HepG2 (cell line): ENCODE data around the gene TGM1. TPM values are rescaled to one million over a fixed set of nuclear protein-coding genes. Genes with fewer than 3 reads are reported as not detected.

ENCODE experiments used
- CREB1 ChIP-seq, 2 experiments: fragments of 450-650 bp in 1 of 2; IDR thresholded peaks; 2 replicates each; pipeline ENCODE4 v1.6.1; 2016 to 2017; ENCODE audit warnings: control low read depth in 1 of 2, mild to moderate bottlenecking in 1 of 2, missing compliant biosample characterization in 1 of 2, missing genetic modification characterization in 1 of 2
- GMEB1 ChIP-seq: sonication (generic); formaldehyde crosslinking; IDR thresholded peaks from 2 replicates; pipeline ENCODE4 v1.5.1; 2020; ENCODE audit warnings: missing genetic modification reagents, mild to moderate bottlenecking, borderline replicate concordance
- HCFC1 ChIP-seq: fragments of 150-350 bp; IDR thresholded peaks from 2 replicates; pipeline ENCODE4 v1.6.1; 2014; ENCODE audit warnings: low read depth, low read length
- NKX3-1 ChIP-seq: sonication (generic); formaldehyde crosslinking; IDR thresholded peaks from 2 replicates; pipeline ENCODE4 v1.5.0; 2020; ENCODE audit warnings: missing genetic modification reagents
- PHB2 ChIP-seq: fragments of 450-650 bp; IDR thresholded peaks from 2 replicates; pipeline ENCODE4 v1.6.1; 2018; ENCODE audit not compliant: partially characterized antibody
- PHF5A ChIP-seq: IDR thresholded peaks from one replicate; pipeline ENCODE4 v1.6.1; 2018; ENCODE audit warnings: low read depth, missing genetic modification reagents; ENCODE audit not compliant: unreplicated experiment
- PLRG1 ChIP-seq: fragments of 450-650 bp; conservative IDR thresholded peaks from 2 replicates; pipeline ENCODE4 v1.6.1; 2016
- STAG1 ChIP-seq: sonication (generic); formaldehyde crosslinking; IDR thresholded peaks from 2 replicates; pipeline ENCODE4 v1.4.0; 2020; ENCODE audit warnings: missing genetic modification reagents
- TBX3 ChIP-seq: fragments of 450-650 bp; IDR thresholded peaks from 2 replicates; pipeline ENCODE4 v1.6.1; 2017; ENCODE audit warnings: antibody characterized with exemption, mild to moderate bottlenecking, inconsistent platforms, borderline replicate concordance
- XBP1 ChIP-seq: sonication (generic); formaldehyde crosslinking; IDR thresholded peaks from 2 replicates; pipeline ENCODE4 v1.5.0; 2020; ENCODE audit warnings: missing genetic modification reagents
- ZIK1 ChIP-seq: sonication (generic); formaldehyde crosslinking; IDR thresholded peaks from 2 replicates; pipeline ENCODE4 v1.5.0; 2020; ENCODE audit warnings: mild to moderate bottlenecking, low read depth, missing genetic modification reagents, borderline replicate concordance
- ZMYM2 ChIP-seq: sonication (generic); formaldehyde crosslinking; IDR thresholded peaks from 2 replicates; pipeline ENCODE4 v1.8.0; 2022; ENCODE audit warnings: mild to moderate bottlenecking, missing genetic modification reagents
- ZNF138 ChIP-seq: sonication (generic); formaldehyde crosslinking; IDR thresholded peaks from 2 replicates; pipeline ENCODE4 v1.5.0; 2020; ENCODE audit warnings: mild to moderate bottlenecking, low read depth, missing genetic modification reagents
- ZNF576 ChIP-seq: sonication (generic); formaldehyde crosslinking; IDR thresholded peaks from 2 replicates; pipeline ENCODE4 v1.4.0; 2020; ENCODE audit warnings: mild to moderate bottlenecking, missing genetic modification reagents
- ZNF749 ChIP-seq: sonication (generic); formaldehyde crosslinking; IDR thresholded peaks from 2 replicates; pipeline ENCODE4 v1.8.0; 2022; ENCODE audit warnings: mild to moderate bottlenecking, missing genetic modification reagents, moderate library complexity, borderline replicate concordance
- ZNF780A ChIP-seq: sonication (generic); formaldehyde crosslinking; IDR thresholded peaks from 2 replicates; pipeline ENCODE4 v1.8.0; 2022; ENCODE audit warnings: mild to moderate bottlenecking, missing genetic modification reagents, moderate library complexity
- ZSCAN9 ChIP-seq: IDR thresholded peaks from 2 replicates; pipeline ENCODE4 v1.6.1; 2016; ENCODE audit warnings: borderline replicate concordance
- polyA plus RNA-seq, 8 experiments: library from polyadenylated mRNA; depleted of rRNA in 3 of 8; stranded (reverse) in 7 of 8; unstranded in 1 of 8; fragments of >200 nt; fragmentation: Illumina TruSeq in 4 of 8; extraction: Trizol in 4 of 8; gene quantifications; 2 replicates each; pipeline versions ENCODE4 v1.2.1 to v1.2.3, GENCODE V29; 2011 to 2016; ENCODE audit warnings: low read depth in 4 of 8, missing spikeins in 1 of 8, mixed read lengths in 1 of 8; ENCODE audit not compliant: insufficient read depth in 1 of 8
- total RNA-seq, 5 experiments: library from RNA; depleted of rRNA; stranded (reverse); fragments of >200 nt; fragmentation: Illumina TruSeq; extraction: Trizol; gene quantifications; 2 replicates each; pipeline ENCODE4 v1.2.3, GENCODE V29; 2016; ENCODE audit warnings: low read depth in 1 of 5
- TF ChIP-seq, protein P1 (sequence below), 2 experiments: sonication (generic) in 1 of 2; formaldehyde crosslinking in 1 of 2; IDR thresholded peaks; 2 replicates each; pipeline versions ENCODE4 v1.5.1 to v1.6.1; 2011 to 2020; ENCODE audit warnings: borderline replicate concordance in 1 of 2, low read depth in 1 of 2, low read length in 1 of 2, mild to moderate bottlenecking in 1 of 2, missing genetic modification reagents in 1 of 2, moderate library complexity in 1 of 2
- TF ChIP-seq, protein P2 (sequence below): sonication (generic); formaldehyde crosslinking; IDR thresholded peaks from 2 replicates; pipeline ENCODE4 v1.8.0; 2022; ENCODE audit warnings: mild to moderate bottlenecking, missing genetic modification reagents
- TF ChIP-seq, protein P3 (sequence below): sonication (generic); formaldehyde crosslinking; IDR thresholded peaks from 2 replicates; pipeline ENCODE4 v1.5.0; 2020; ENCODE audit warnings: mild to moderate bottlenecking, low read depth, missing genetic modification reagents, borderline replicate concordance

The TGM1 gene
- total and polyA plus RNA-seq, 2 of the 13 experiments (the other 11 are each of a cell fraction or from before 2014, with no cell fraction given): 3.2 to 10.6 TPM

DNA sequence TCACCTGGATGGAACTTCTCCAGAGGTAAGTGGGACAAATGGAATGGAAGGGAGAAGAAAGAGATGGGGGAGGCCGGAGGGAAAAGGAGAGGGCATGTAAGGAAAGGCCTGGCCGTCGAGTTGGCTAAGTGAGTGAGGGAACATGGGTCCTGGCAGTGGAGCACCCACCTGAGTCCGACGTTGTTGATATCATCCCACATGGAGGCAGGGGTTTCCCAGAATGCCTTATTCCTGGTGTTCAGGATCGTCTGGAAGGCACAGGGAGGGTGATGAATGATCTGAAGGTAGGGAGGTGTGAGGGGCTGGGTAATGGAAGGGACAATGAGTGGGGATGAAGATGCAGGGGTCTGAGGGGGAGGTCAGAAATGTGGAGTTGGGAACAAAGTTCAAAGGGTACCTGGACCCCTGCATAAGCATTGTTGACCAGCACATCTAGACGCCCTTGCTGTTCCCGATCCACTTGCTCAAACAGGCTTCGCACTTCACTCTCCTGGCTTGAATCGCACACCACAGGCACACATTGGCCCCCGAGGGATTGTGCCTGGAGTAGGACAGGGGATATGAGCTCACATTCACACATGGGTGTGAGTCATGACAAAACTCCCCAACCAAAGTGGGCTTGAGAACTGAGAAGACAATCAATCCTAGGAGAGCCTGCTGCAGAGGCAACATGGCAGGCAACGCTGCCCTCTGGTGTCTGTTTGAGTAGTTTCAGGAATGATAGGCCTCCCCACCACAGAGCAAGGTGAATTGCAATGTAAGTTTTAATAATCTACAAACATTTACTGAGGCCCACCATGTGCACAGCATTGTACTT is 33.6 kb upstream of the TGM1 start (continued):
- no peak for TF ChIP-seq ZIK1
- TF ChIP-seq GMEB1 (CRISPR knock-in tag): no peak; the same call in 1 of the 2 replicates
- TF ChIP-seq CREB1 (IDR thresholded peaks at IDR 0.05): peak; percentile 22; the same call in 1 of the 2 replicates
- TF ChIP-seq CREB1 (CRISPR knock-in tag; IDR thresholded peaks at IDR 0.05): no peak
- peak; percentile 98 for TF ChIP-seq STAG1
- no peak for TF ChIP-seq NKX3-1 (CRISPR knock-in tag)
- TF ChIP-seq ZSCAN9 (CRISPR knock-in tag): no peak; the same call in 1 of the 2 replicates
- no peak for TF ChIP-seq PHF5A (CRISPR knock-in tag)
- TF ChIP-seq ZNF749 (CRISPR knock-in tag): no peak
- TF ChIP-seq, protein P1, sequence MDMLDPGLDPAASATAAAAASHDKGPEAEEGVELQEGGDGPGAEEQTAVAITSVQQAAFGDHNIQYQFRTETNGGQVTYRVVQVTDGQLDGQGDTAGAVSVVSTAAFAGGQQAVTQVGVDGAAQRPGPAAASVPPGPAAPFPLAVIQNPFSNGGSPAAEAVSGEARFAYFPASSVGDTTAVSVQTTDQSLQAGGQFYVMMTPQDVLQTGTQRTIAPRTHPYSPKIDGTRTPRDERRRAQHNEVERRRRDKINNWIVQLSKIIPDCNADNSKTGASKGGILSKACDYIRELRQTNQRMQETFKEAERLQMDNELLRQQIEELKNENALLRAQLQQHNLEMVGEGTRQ (IDR thresholded peaks at IDR 0.05; ENCODE audit: low read depth, low read length): 0 out of 2 replicates have a peak, but pooled peaks have one; percentile 1
- TF ChIP-seq, protein P1 (CRISPR knock-in tag; IDR thresholded peaks at IDR 0.05; ENCODE audit: borderline replicate concordance): no peak
- no peak for TF ChIP-seq HCFC1
- TF ChIP-seq ZNF780A: no peak
- no peak; the same call in 1 of the 2 replicates for TF ChIP-seq TBX3
- no peak for TF ChIP-seq PLRG1
- TF ChIP-seq PHB2: no peak
- 0 out of 2 replicates have a peak, but pooled peaks have one; percentile 69 for TF ChIP-seq ZNF576 (CRISPR knock-in tag)
- no peak for TF ChIP-seq ZMYM2 (CRISPR knock-in tag)
- TF ChIP-seq XBP1 (CRISPR knock-in tag): no peak
- no peak for TF ChIP-seq ZNF138
- TF ChIP-seq, protein P2, sequence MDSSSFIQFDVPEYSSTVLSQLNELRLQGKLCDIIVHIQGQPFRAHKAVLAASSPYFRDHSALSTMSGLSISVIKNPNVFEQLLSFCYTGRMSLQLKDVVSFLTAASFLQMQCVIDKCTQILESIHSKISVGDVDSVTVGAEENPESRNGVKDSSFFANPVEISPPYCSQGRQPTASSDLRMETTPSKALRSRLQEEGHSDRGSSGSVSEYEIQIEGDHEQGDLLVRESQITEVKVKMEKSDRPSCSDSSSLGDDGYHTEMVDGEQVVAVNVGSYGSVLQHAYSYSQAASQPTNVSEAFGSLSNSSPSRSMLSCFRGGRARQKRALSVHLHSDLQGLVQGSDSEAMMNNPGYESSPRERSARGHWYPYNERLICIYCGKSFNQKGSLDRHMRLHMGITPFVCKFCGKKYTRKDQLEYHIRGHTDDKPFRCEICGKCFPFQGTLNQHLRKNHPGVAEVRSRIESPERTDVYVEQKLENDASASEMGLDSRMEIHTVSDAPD (CRISPR knock-in tag): no peak
- TF ChIP-seq, protein P3, sequence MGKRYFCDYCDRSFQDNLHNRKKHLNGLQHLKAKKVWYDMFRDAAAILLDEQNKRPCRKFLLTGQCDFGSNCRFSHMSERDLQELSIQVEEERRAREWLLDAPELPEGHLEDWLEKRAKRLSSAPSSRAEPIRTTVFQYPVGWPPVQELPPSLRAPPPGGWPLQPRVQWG (CRISPR knock-in tag): no peak
